Breast epithelium (tissue), 3 donors: Measurements from ENCODE around the gene CASK.

Experiments used
- CTCF ChIP-seq, 3 donors: fragments of 450-650 bp; IDR thresholded peaks; one replicate each; pipeline ENCODE4 v1.5.1; 2016 to 2017; ENCODE audit warnings: antibody characterized with exemption in 3 of 3, mild to moderate bottlenecking in 3 of 3, moderate library complexity in 3 of 3
- POLR2AphosphoS5 ChIP-seq, 3 donors: sonication (generic); formaldehyde crosslinking; IDR thresholded peaks; one replicate each; pipeline ENCODE4 v1.6.1; 2017; ENCODE audit warnings: antibody characterized with exemption in 3 of 3

GRCh38 chrX:41734530-41734929 is 188.8 kb downstream of the CASK start:
- TF ChIP-seq CTCF (IDR thresholded peaks at IDR 0.05) (no peak), POLR2AphosphoS5 (IDR thresholded peaks at IDR 0.05) (no peak)
